Naive thymus-derived CD4-positive, alpha-beta T cell (primary cell): ENCODE data around the gene FHAD1. TPM values are rescaled to one million over a fixed set of nuclear protein-coding genes. Genes with fewer than 3 reads are reported as not detected.
A peak's percentile ranks its signal among the peaks of the same experiment; 100 is the strongest.
"Not testable (repeated sequence)": the region's sequence is repeated elsewhere in the genome, so short reads cannot be mapped to it uniquely, and the experiment has no call there.

Source experiments
- ATAC-seq: fragments of 150-1000 bp; cut with Tn5 transposase; 2 replicates; pipeline ENCODE4 v1.10.0; 2021; ENCODE audit warnings: mild to moderate bottlenecking, moderate library complexity
- CTCF ChIA-PET: fragments of 350-600 bp; sonication (Branson Sonifier 250); formaldehyde crosslinking; loops from one replicate; lab custom pipeline; 2021; ENCODE audit warnings: antibody characterized with exemption; lab: Charles Lee
- POLR2A ChIA-PET: fragments of 350-600 bp; sonication (Branson Sonifier 250); formaldehyde crosslinking; loops from one replicate; lab custom pipeline; 2021; ENCODE audit warnings: antibody characterized with exemption, inconsistent platforms; lab: Charles Lee
- DNase-seq, 9 donors: peaks; one replicate each; pipeline versions ENCODE4 v3.0.0 to v3.0.0-alpha.2; 2020 to 2022; ENCODE audit warnings: mixed read lengths in 1 of 9
- H3K27ac ChIP-seq: one replicate; pipeline ENCODE4 v1.7.0; 2013; ENCODE audit warnings: mild to moderate bottlenecking, low read depth, low read length, moderate library complexity
- H3K27me3 ChIP-seq, 2 donors: one replicate each; pipeline ENCODE4 v1.7.0; 2013; ENCODE audit warnings: low read length in 2 of 2, mild to moderate bottlenecking in 2 of 2, moderate library complexity in 2 of 2; ENCODE audit not compliant: control insufficient read depth in 2 of 2, insufficient read depth in 2 of 2
- H3K36me3 ChIP-seq, 3 experiments: 1 replicate in 2 of 3; 2 replicates in 1 of 3; pipeline ENCODE4 v1.7.0; 2013; ENCODE audit warnings: low read length in 3 of 3, mild to moderate bottlenecking in 3 of 3, moderate library complexity in 1 of 3; ENCODE audit not compliant: insufficient read depth in 3 of 3, control insufficient read depth in 2 of 3
- H3K4me1 ChIP-seq, 2 donors: one replicate each; pipeline ENCODE4 v1.7.0; 2013; ENCODE audit warnings: low read length in 2 of 2, mild to moderate bottlenecking in 2 of 2, moderate library complexity in 1 of 2; ENCODE audit not compliant: control insufficient read depth in 2 of 2, insufficient read depth in 2 of 2
- H3K4me3 ChIP-seq: 2 replicates; pipeline ENCODE4 v1.7.0; 2013; ENCODE audit warnings: mild to moderate bottlenecking, low read length
- H3K9me3 ChIP-seq, 3 experiments: 1 replicate in 2 of 3; 2 replicates in 1 of 3; pipeline ENCODE4 v1.7.0; 2013; ENCODE audit warnings: low read length in 3 of 3; ENCODE audit not compliant: control insufficient read depth in 2 of 3
- H3K27ac Mint-ChIP-seq, 9 donors: one replicate each; pipeline ENCODE4 v1.8.0; 2020 to 2022; ENCODE audit warnings: mixed read lengths in 9 of 9, mild to moderate bottlenecking in 8 of 9, moderate library complexity in 5 of 9, inconsistent platforms in 2 of 9
- H3K27me3 Mint-ChIP-seq, 5 donors: one replicate each; pipeline ENCODE4 v1.8.0; 2021 to 2022; ENCODE audit warnings: mixed read lengths in 5 of 5, mild to moderate bottlenecking in 1 of 5
- H3K36me3 Mint-ChIP-seq, 5 donors: one replicate each; pipeline ENCODE4 v1.8.0; 2020 to 2022; ENCODE audit warnings: mixed read lengths in 5 of 5, mild to moderate bottlenecking in 3 of 5, inconsistent platforms in 1 of 5
- H3K4me1 Mint-ChIP-seq, 7 donors: one replicate each; pipeline ENCODE4 v1.8.0; 2020 to 2022; ENCODE audit warnings: mixed read lengths in 7 of 7, mild to moderate bottlenecking in 3 of 7, inconsistent platforms in 1 of 7
- H3K4me3 Mint-ChIP-seq, 10 donors: one replicate each; pipeline ENCODE4 v1.8.0; 2020 to 2022; ENCODE audit warnings: mild to moderate bottlenecking in 10 of 10, mixed read lengths in 10 of 10, moderate library complexity in 6 of 10, inconsistent platforms in 2 of 10
- H3K9me3 Mint-ChIP-seq, 11 donors: one replicate each; pipeline ENCODE4 v1.8.0; 2020 to 2022; ENCODE audit warnings: mixed read lengths in 11 of 11, mild to moderate bottlenecking in 4 of 11, inconsistent platforms in 1 of 11, moderate library complexity in 1 of 11
- intact Hi-C, 2 donors: fragments of 100-400 bp; cut with micrococcal nuclease; formaldehyde crosslinking; loops; one replicate each; pipeline ENCODE4 v1.15.1; 2023
- polyA plus RNA-seq, 2 donors: library from polyadenylated mRNA; unstranded; fragments of 300-500 nt; fragmentation: Illumina TruSeq; gene quantifications; one replicate each; pipeline ENCODE4 v1.2.3, GENCODE V29; 2021
- total RNA-seq, 6 experiments: library from RNA in 5 of 6; stranded (reverse) in 5 of 6; gene quantifications; 1 replicate in 5 of 6; 2 replicates in 1 of 6; pipeline ENCODE4 v1.2.3 and lab custom pipeline; 2021 to 2026

Gene FHAD1
- total and polyA plus RNA-seq, 7 experiments from 2014 or later = 0.19 to 1.1 TPM; not detected in 5

- H3K36me3 Mint-ChIP-seq, ATAC-seq, H3K27me3 ChIP-seq, DNase-seq, H3K9me3 ChIP-seq, H3K4me1 ChIP-seq, H3K4me3 Mint-ChIP-seq, H3K27ac ChIP-seq, H3K9me3 Mint-ChIP-seq, H3K27me3 Mint-ChIP-seq, intact Hi-C loops, POLR2A ChIA-PET, H3K4me3 ChIP-seq: not testable (repeated sequence)
- peaks cover 0 to 12% (median 0%) of the 10 kb centered on the region in 7 donors for H3K4me1 Mint-ChIP-seq
- peaks cover 2 to 49% (median 6%) of the 10 kb centered on the region in 3 experiments for H3K36me3 ChIP-seq
- peak overlapping the region in 3 of 9 donors; percentile 31 to 90 (median 34) for H3K27ac Mint-ChIP-seq
- CTCF ChIA-PET = interaction anchor here (5.4 kb wide), 1 partner anchor 105 kb away, joined by 27 read pairs; no protein-coding TSS in a partner anchor
These were observed 181.2 kb downstream of the FHAD1 start for GRCh38 chr1:15428252-15428651.

- Histone ChIP-seq H3K4me1 (no peaks in the 10 kb centered on the region), H3K36me3 (peaks cover 2 to 49% (median 6%) of the 10 kb centered on the region in 3 experiments), H3K9me3 (no peaks in the 10 kb centered on the region), H3K27ac (no peak overlapping the region), H3K4me3 (no peak overlapping the region), H3K27me3 (no peaks in the 10 kb centered on the region)
- peaks cover 0 to 12% (median 0%) of the 10 kb centered on the region in 7 donors for H3K4me1 Mint-ChIP-seq
- no peak overlapping the region for H3K4me3 Mint-ChIP-seq
- peaks cover 0 to 9% (median 5%) of the 10 kb centered on the region in 5 donors for H3K36me3 Mint-ChIP-seq
- no peaks in the 10 kb centered on the region for H3K9me3 Mint-ChIP-seq
- CTCF ChIA-PET = interaction anchor here (5.4 kb wide), 1 partner anchor 106 kb away, joined by 27 read pairs; no protein-coding TSS in a partner anchor
- ATAC-seq (no peak), DNase-seq (no peak)
- no peak overlapping the region for H3K27ac Mint-ChIP-seq
- POLR2A ChIA-PET = no interaction called here
- intact Hi-C loops = no loop called here
- H3K27me3 Mint-ChIP-seq = no peaks in the 10 kb centered on the region
These were observed 181.9 kb downstream of the FHAD1 start for GRCh38 chr1:15428815-15429435.

- Mint-ChIP-seq H3K9me3 (no peaks in the 10 kb centered on the region), H3K4me1 (peaks cover 0 to 8% (median 0%) of the 10 kb centered on the region in 7 donors), H3K27me3 (no peaks in the 10 kb centered on the region), H3K27ac (peak overlapping the region in 2 of 9 donors; percentile 32 to 72), H3K36me3 (peaks cover 0 to 7% (median 5%) of the 10 kb centered on the region in 5 donors), H3K4me3 (no peak overlapping the region)
- Histone ChIP-seq H3K9me3 (no peaks in the 10 kb centered on the region), H3K27me3 (no peaks in the 10 kb centered on the region), H3K36me3 (peaks cover 2 to 49% (median 6%) of the 10 kb centered on the region in 3 experiments), H3K4me3 (no peak overlapping the region), H3K4me1 (no peaks in the 10 kb centered on the region), H3K27ac (no peak overlapping the region)
- DNase-seq = no peak
- CTCF ChIA-PET = interaction anchor here (3.5 to 5.4 kb wide), 2 partner anchors 105 to 106 kb away, joined by 27 to 64 read pairs; no protein-coding TSS in a partner anchor
- ATAC-seq = peak; percentile 46
- POLR2A ChIA-PET = no interaction called here
- intact Hi-C loops = loop anchor here in 1 of 2 donors (10.0 kb wide), 2 partner anchors 45 to 305 kb away; no protein-coding TSS in a partner anchor
These were observed 182.7 kb downstream of the FHAD1 start for GRCh38 chr1:15429701-15430149.

GRCh38 chr1:15430787-15431570 is 184.0 kb downstream of the FHAD1 start:
- Histone ChIP-seq H3K4me1 (no peaks in the 10 kb centered on the region), H3K4me3 (no peak overlapping the region), H3K9me3 (no peaks in the 10 kb centered on the region), H3K27ac (no peak overlapping the region), H3K27me3 (no peaks in the 10 kb centered on the region), H3K36me3 (peaks cover 2 to 36% (median 6%) of the 10 kb centered on the region in 3 experiments)
- Mint-ChIP-seq H3K36me3 (peaks cover 0 to 7% (median 5%) of the 10 kb centered on the region in 5 donors), H3K4me3 (no peak overlapping the region), H3K27me3 (no peaks in the 10 kb centered on the region), H3K27ac (peak overlapping the region in 1 of 9 donors; percentile 77), H3K9me3 (no peaks in the 10 kb centered on the region), H3K4me1 (peaks cover 0 to 8% (median 0%) of the 10 kb centered on the region in 7 donors)
- ChIA-PET CTCF (interaction anchor here (1.0 to 3.5 kb wide), 5 partner anchors 47 to 302 kb away, joined by 3 to 64 read pairs (median 4); no protein-coding TSS in a partner anchor), POLR2A (no interaction called here)
- DNase-seq = peak; percentile 48 to 85 (median 68)
- ATAC-seq = peak; percentile 72
- intact Hi-C loops = loop anchor here (1.0 to 10.0 kb wide), 4 partner anchors 22 to 306 kb away; partner anchors contain the start of gene EFHD2 (in 1 of the 2)

- intact Hi-C loops = loop anchor here (1.0 to 10.0 kb wide), 4 partner anchors 22 to 307 kb away; partner anchors contain the start of gene EFHD2 (in 1 of the 2)
- Mint-ChIP-seq H3K9me3 (no peaks in the 10 kb centered on the region), H3K36me3 (peaks cover 0 to 4% (median 2%) of the 10 kb centered on the region in 5 donors), H3K27ac (no peak overlapping the region), H3K27me3 (no peaks in the 10 kb centered on the region), H3K4me1 (peaks cover 0 to 2% (median 0%) of the 10 kb centered on the region in 7 donors), H3K4me3 (no peak overlapping the region)
- H3K27ac ChIP-seq = no peak overlapping the region
- peaks cover 0 to 30% (median 2%) of the 10 kb centered on the region in 3 experiments for H3K36me3 ChIP-seq
- no peaks in the 10 kb centered on the region for H3K9me3 ChIP-seq
- CTCF ChIA-PET = interaction anchor here (0.7 to 3.5 kb wide), 6 partner anchors 48 to 303 kb away, joined by 3 to 64 read pairs (median 4); no protein-coding TSS in a partner anchor
- POLR2A ChIA-PET = no interaction called here
- H3K4me3 ChIP-seq = no peak overlapping the region
- no peaks in the 10 kb centered on the region for H3K27me3 ChIP-seq
- ATAC-seq = no peak
- H3K4me1 ChIP-seq = no peaks in the 10 kb centered on the region
- peak in 1 of 9 donors; percentile 9 for DNase-seq
These were observed 184.5 kb downstream of the FHAD1 start for GRCh38 chr1:15431571-15431948.

GRCh38 chr1:15432324-15432723 is 185.3 kb downstream of the FHAD1 start:
- Histone ChIP-seq H3K27ac (no peak overlapping the region), H3K36me3 (peaks cover 0 to 23% (median 0%) of the 10 kb centered on the region in 3 experiments), H3K4me1 (no peaks in the 10 kb centered on the region), H3K27me3 (no peaks in the 10 kb centered on the region), H3K9me3 (no peaks in the 10 kb centered on the region), H3K4me3 (no peak overlapping the region)
- POLR2A ChIA-PET = no interaction called here
- Mint-ChIP-seq H3K4me1 (peaks cover 0 to 2% (median 0%) of the 10 kb centered on the region in 7 donors), H3K9me3 (no peaks in the 10 kb centered on the region), H3K36me3 (peaks cover 0 to 2% (median 0%) of the 10 kb centered on the region in 5 donors), H3K27me3 (no peaks in the 10 kb centered on the region), H3K4me3 (no peak overlapping the region), H3K27ac (peak overlapping the region in 1 of 9 donors; percentile 32)
- DNase-seq = no peak
- CTCF ChIA-PET = interaction anchor here (0.6 to 3.5 kb wide), 6 partner anchors 55 to 304 kb away, joined by 3 to 64 read pairs (median 5); no protein-coding TSS in a partner anchor
- ATAC-seq = no peak
- intact Hi-C loops = loop anchor here in 1 of 2 donors (10.0 kb wide), 2 partner anchors 48 to 308 kb away; no protein-coding TSS in a partner anchor
